Measurements from ENCODE around the gene ARPC2. TPM values are rescaled to one million over a fixed set of nuclear protein-coding genes. Genes with fewer than 3 reads are reported as not detected.

The ARPC2 gene
- total RNA-seq, 2 donors from 2014 or later, result 243 to 247 TPM

GRCh38 chr2:218252509-218253231 lies 35.7 kb downstream of the ARPC2 start:
- Histone ChIP-seq H3K36me3 (ENCODE audit: control insufficient read depth, insufficient read depth, low read length) (peaks cover 84% of the 10 kb centered on the region), H3K9ac (ENCODE audit: extremely low read depth, low read length, poor library complexity, severe bottlenecking) (no peak overlapping the region), H3K27ac (ENCODE audit: low read depth, low read length) (no peak overlapping the region), H3K27me3 (ENCODE audit: control insufficient read depth, insufficient read depth, low read length, poor library complexity, severe bottlenecking) (no peaks in the 10 kb centered on the region), H3K9me3 (ENCODE audit: control insufficient read depth, low read length) (no peaks in the 10 kb centered on the region), H3K4me1 (ENCODE audit: control insufficient read depth, insufficient read depth, low read length) (no peaks in the 10 kb centered on the region), H3K4me3 (ENCODE audit: low read length) (no peak overlapping the region)
- Mint-ChIP-seq H3K27me3 (ENCODE audit: insufficient read depth) (no peaks in the 10 kb centered on the region), H3K9me3 (no peaks in the 10 kb centered on the region), H3K4me3 (no peak overlapping the region), H3K36me3 (ENCODE audit: low read depth) (peaks cover 78% of the 10 kb centered on the region), H3K4me1 (no peaks in the 10 kb centered on the region), H3K27ac (no peak overlapping the region)
- WGBS, 2 experiments (ENCODE audit: insufficient coverage in 1 of 2, insufficient read length in 1 of 2), result 83 to 89% methylated on average over 7 of the region's 7 CpGs
- no peak for DNase-seq
- TF ChIP-seq CTCF (conservative IDR thresholded peaks at IDR 0.05), result no peak

GRCh38 chr2:218253232-218253625 lies 36.2 kb downstream of the ARPC2 start:
- Histone ChIP-seq H3K4me3 (ENCODE audit: low read length) (no peak overlapping the region), H3K9ac (ENCODE audit: extremely low read depth, low read length, poor library complexity, severe bottlenecking) (no peak overlapping the region)

GRCh38 chr2:218255446-218255845 lies 38.5 kb downstream of the ARPC2 start:
- H3K27ac ChIP-seq (ENCODE audit: low read depth, low read length), result no peak overlapping the region
- TF ChIP-seq CTCF (conservative IDR thresholded peaks at IDR 0.05), result no peak
- no peaks in the 10 kb centered on the region for H3K4me1 ChIP-seq (ENCODE audit: control insufficient read depth, insufficient read depth, low read length)
- Mint-ChIP-seq H3K27ac (no peak overlapping the region), H3K36me3 (ENCODE audit: low read depth) (peaks cover 53% of the 10 kb centered on the region), H3K27me3 (ENCODE audit: insufficient read depth) (no peaks in the 10 kb centered on the region), H3K4me3 (no peak overlapping the region), H3K9me3 (no peaks in the 10 kb centered on the region), H3K4me1 (peaks cover 6% of the 10 kb centered on the region)
- no peak overlapping the region for H3K9ac ChIP-seq (ENCODE audit: extremely low read depth, low read length, poor library complexity, severe bottlenecking)
- H3K4me3 ChIP-seq (ENCODE audit: low read length), result no peak overlapping the region
- no peaks in the 10 kb centered on the region for H3K27me3 ChIP-seq (ENCODE audit: control insufficient read depth, insufficient read depth, low read length, poor library complexity, severe bottlenecking)
- no peak for DNase-seq
- H3K36me3 ChIP-seq (ENCODE audit: control insufficient read depth, insufficient read depth, low read length), result peaks cover 56% of the 10 kb centered on the region
- H3K9me3 ChIP-seq (ENCODE audit: control insufficient read depth, low read length), result no peaks in the 10 kb centered on the region
- WGBS, 2 experiments (ENCODE audit: insufficient coverage in 1 of 2, insufficient read length in 1 of 2), result 87 to 95% methylated on average over 5 to 6 of the region's 6 CpGs

More at GRCh38 chr2:218253232-218253625, 36.2 kb downstream of the ARPC2 start:
- Histone ChIP-seq H3K9me3 (ENCODE audit: control insufficient read depth, low read length) (no peaks in the 10 kb centered on the region), H3K4me1 (ENCODE audit: control insufficient read depth, insufficient read depth, low read length) (no peaks in the 10 kb centered on the region), H3K27me3 (ENCODE audit: control insufficient read depth, insufficient read depth, low read length, poor library complexity, severe bottlenecking) (no peaks in the 10 kb centered on the region), H3K36me3 (ENCODE audit: control insufficient read depth, insufficient read depth, low read length) (peaks cover 78% of the 10 kb centered on the region), H3K27ac (ENCODE audit: low read depth, low read length) (no peak overlapping the region)
- no peaks in the 10 kb centered on the region for H3K27me3 Mint-ChIP-seq (ENCODE audit: insufficient read depth)
- H3K4me3 Mint-ChIP-seq, result no peak overlapping the region
- WGBS, 2 experiments (ENCODE audit: insufficient coverage in 1 of 2, insufficient read length in 1 of 2), result 92 to 98% methylated on average over 5 of the region's 5 CpGs
- H3K9me3 Mint-ChIP-seq, result no peaks in the 10 kb centered on the region
- peaks cover 74% of the 10 kb centered on the region for H3K36me3 Mint-ChIP-seq (ENCODE audit: low read depth)
- no peak overlapping the region for H3K27ac Mint-ChIP-seq
- DNase-seq, result no peak
- TF ChIP-seq CTCF (conservative IDR thresholded peaks at IDR 0.05), result no peak
- H3K4me1 Mint-ChIP-seq, result no peaks in the 10 kb centered on the region

Data from endodermal cell (in vitro differentiated cells).